HepG2 (cell line): ENCODE data around the gene PRKN. TPM values are rescaled to one million over a fixed set of nuclear protein-coding genes. Genes with fewer than 3 reads are reported as not detected.

Experiments
- ATAC-seq: fragments of 200-7000 bp; cut with Tn5 transposase; 3 replicates; pipeline ENCODE4 v1.9.1; 2020; ENCODE audit warnings: mild to moderate bottlenecking, moderate library complexity
- BruUV-seq: library from RNA; stranded (reverse); fragments of 400-500 nt; replicated peaks from 2 replicates; lab custom pipeline; 2021; lab: Mats Ljungman, UMichigan
- CTCF ChIA-PET: fragments of 300-600 bp; formaldehyde crosslinking; extraction: SDS; loops from one replicate; lab custom pipeline; 2021; ENCODE audit warnings: low total read pairs, inconsistent platforms, low intra/inter-chr PET ratio; lab: Yijun Ruan, JAX
- POLR2A ChIA-PET: fragments of 350-600 bp; sonication (Branson Sonifier 250); formaldehyde crosslinking; loops from one replicate; lab custom pipeline; 2020; ENCODE audit warnings: antibody characterized with exemption, inconsistent platforms; lab: Yijun Ruan, JAX
- DNase-seq: peaks from one replicate; pipeline ENCODE4 v3.0.0-alpha.2; 2015; ENCODE audit warnings: low spot score
- FAIRE-seq: peaks from 3 replicates; lab custom pipeline; 2011; peaks lifted over from hg19 to GRCh38; lab: Jason Lieb, UNC
- H2AFZ ChIP-seq: one replicate; pipeline ENCODE4 v1.6.1; 2011; ENCODE audit warnings: low read length, inconsistent platforms
- H3K27ac ChIP-seq: fragments of 300-600 bp; 3 replicates; pipeline ENCODE4 v1.8.0; 2011; ENCODE audit warnings: mixed run types, mild to moderate bottlenecking, mixed read lengths, low read length, inconsistent platforms; ENCODE audit not compliant: insufficient read depth; ENCODE audit errors: extremely low read length
- H3K27me3 ChIP-seq, 2 experiments: fragments of 200-600 bp in 1 of 2; 2 replicates in 1 of 2; 3 replicates in 1 of 2; pipeline versions ENCODE4 v1.6.0 to v1.8.0; 2011; ENCODE audit warnings: low read length in 2 of 2, mild to moderate bottlenecking in 2 of 2, moderate library complexity in 2 of 2, inconsistent platforms in 1 of 2; ENCODE audit not compliant: insufficient read depth in 2 of 2, control insufficient read depth in 1 of 2
- H3K36me3 ChIP-seq, 2 experiments: fragments of 200-600 bp in 1 of 2; replicated peaks in 1 of 2; 2 replicates in 1 of 2; 3 replicates in 1 of 2; pipeline versions ENCODE4 v1.5.1 to v1.8.0; 2011; ENCODE audit warnings: low read length in 2 of 2, inconsistent platforms in 1 of 2; ENCODE audit not compliant: insufficient read depth in 2 of 2, control insufficient read depth in 1 of 2
- H3K4me1 ChIP-seq: 2 replicates; pipeline ENCODE4 v1.5.1; 2012; ENCODE audit warnings: low read length, inconsistent platforms; ENCODE audit not compliant: insufficient read depth
- H3K4me2 ChIP-seq: 2 replicates; pipeline ENCODE4 v1.6.0; 2011; ENCODE audit warnings: low read depth, low read length, inconsistent platforms
- H3K4me3 ChIP-seq, 3 experiments: fragments of 200-600 bp in 1 of 3; sonication (generic), shearing (Covaris generic) in 1 of 3; replicated peaks in 1 of 3; 2 replicates each; pipeline ENCODE4 v1.5.1; 2011 to 2016; ENCODE audit warnings: low read length in 3 of 3, inconsistent platforms in 2 of 3, low read depth in 2 of 3, mild to moderate bottlenecking in 2 of 3, control low read depth in 1 of 3, mixed read lengths in 1 of 3; ENCODE audit not compliant: insufficient read depth in 1 of 3
- H3K79me2 ChIP-seq: one replicate; pipeline ENCODE4 v1.6.1; 2011; ENCODE audit warnings: low read length, inconsistent platforms; ENCODE audit not compliant: insufficient read depth
- H3K9ac ChIP-seq: 2 replicates; pipeline ENCODE4 v1.6.0; 2011; ENCODE audit warnings: mild to moderate bottlenecking, low read depth, low read length, inconsistent platforms; ENCODE audit not compliant: insufficient read depth
- H3K9me3 ChIP-seq: 2 replicates; pipeline ENCODE4 v1.5.1; 2012; ENCODE audit warnings: mild to moderate bottlenecking, low read length
- H4K20me1 ChIP-seq: 2 replicates; pipeline ENCODE4 v1.6.0; 2011; ENCODE audit warnings: inconsistent platforms, mild to moderate bottlenecking, low read length, moderate library complexity; ENCODE audit not compliant: insufficient read depth
- ATF7 ChIP-seq, 2 experiments: fragments of 450-650 bp in 1 of 2; sonication (generic) in 1 of 2; formaldehyde crosslinking in 1 of 2; IDR thresholded peaks; 2 replicates each; pipeline versions ENCODE4 v1.4.0 to v1.6.1; 2016 to 2020; ENCODE audit warnings: antibody characterized with exemption in 1 of 2, mild to moderate bottlenecking in 1 of 2, missing genetic modification reagents in 1 of 2
- CREB1 ChIP-seq, 2 experiments: fragments of 450-650 bp in 1 of 2; IDR thresholded peaks; 2 replicates each; pipeline ENCODE4 v1.6.1; 2016 to 2017; ENCODE audit warnings: control low read depth in 1 of 2, mild to moderate bottlenecking in 1 of 2, missing compliant biosample characterization in 1 of 2, missing genetic modification characterization in 1 of 2
- ESRRA ChIP-seq: sonication (generic); formaldehyde crosslinking; IDR thresholded peaks from 2 replicates; pipeline ENCODE4 v1.5.1; 2020; ENCODE audit warnings: mild to moderate bottlenecking, low read depth, missing genetic modification reagents
- SALL1 ChIP-seq: sonication (generic); formaldehyde crosslinking; IDR thresholded peaks from 2 replicates; pipeline ENCODE4 v1.8.0; 2022; ENCODE audit warnings: mild to moderate bottlenecking, missing genetic modification reagents
- SALL2 ChIP-seq: sonication (generic); formaldehyde crosslinking; IDR thresholded peaks from 2 replicates; pipeline ENCODE4 v1.8.1; 2023; ENCODE audit warnings: mild to moderate bottlenecking, missing genetic modification reagents, inconsistent platforms
- SAP130 ChIP-seq: IDR thresholded peaks from 2 replicates; pipeline ENCODE4 v1.6.1; 2016; ENCODE audit warnings: low read depth
- ZNF263 ChIP-seq: sonication (generic); formaldehyde crosslinking; IDR thresholded peaks from 2 replicates; pipeline ENCODE4 v1.4.0; 2020; ENCODE audit warnings: missing genetic modification reagents
- ZNF563 ChIP-seq: sonication (generic); formaldehyde crosslinking; IDR thresholded peaks from 2 replicates; pipeline ENCODE4 v1.8.0; 2022; ENCODE audit warnings: mild to moderate bottlenecking, moderate library complexity, missing genetic modification reagents
- ZNF790 ChIP-seq: sonication (generic); formaldehyde crosslinking; IDR thresholded peaks from 2 replicates; pipeline ENCODE4 v1.8.0; 2022; ENCODE audit warnings: missing genetic modification reagents, mild to moderate bottlenecking, borderline replicate concordance
- WGBS: methylation state at CpG from one replicate; pipeline ENCODE4 v1.1.6; 2017; ENCODE audit warnings: low lambda C conversion rate; 5-methylcytosine and 5-hydroxymethylcytosine counted together
- in situ Hi-C: cut with HindIII; loops from 2 replicates; pipeline ENCODE4 v1.10.0; 2017; ENCODE audit warnings: low pct_unique_long_range_greater_than_20kb; ENCODE audit not compliant: extremely low pct_ligation_motif_present
- intact Hi-C: fragments of 100-400 bp; cut with micrococcal nuclease; formaldehyde crosslinking; loops from one replicate; pipeline ENCODE4 v1.10.0; 2022; ENCODE audit not compliant: unreplicated experiment
- polyA plus RNA-seq, 8 experiments: library from polyadenylated mRNA; depleted of rRNA in 3 of 8; stranded (reverse) in 7 of 8; unstranded in 1 of 8; fragments of >200 nt; fragmentation: Illumina TruSeq in 4 of 8; extraction: Trizol in 4 of 8; gene quantifications; 2 replicates each; pipeline versions ENCODE4 v1.2.1 to v1.2.3, GENCODE V29; 2011 to 2016; ENCODE audit warnings: low read depth in 4 of 8, missing spikeins in 1 of 8, mixed read lengths in 1 of 8; ENCODE audit not compliant: insufficient read depth in 1 of 8
- total RNA-seq, 5 experiments: library from RNA; depleted of rRNA; stranded (reverse); fragments of >200 nt; fragmentation: Illumina TruSeq; extraction: Trizol; gene quantifications; 2 replicates each; pipeline ENCODE4 v1.2.3, GENCODE V29; 2016; ENCODE audit warnings: low read depth in 1 of 5
- TF ChIP-seq, protein P1 (sequence below): sonication (generic); formaldehyde crosslinking; IDR thresholded peaks from 2 replicates; pipeline ENCODE4 v1.8.0; 2022; ENCODE audit warnings: missing genetic modification reagents, mild to moderate bottlenecking, moderate library complexity, borderline replicate concordance
- TF ChIP-seq, protein P2 (sequence below): sonication (generic); formaldehyde crosslinking; IDR thresholded peaks from 2 replicates; pipeline ENCODE4 v1.4.0; 2020; ENCODE audit warnings: missing genetic modification reagents
- TF ChIP-seq, protein P3 (sequence below): sonication (generic); formaldehyde crosslinking; IDR thresholded peaks from 2 replicates; pipeline ENCODE4 v1.4.0; 2020; ENCODE audit warnings: missing genetic modification reagents
- TF ChIP-seq, protein P4 (sequence below): sonication (generic); formaldehyde crosslinking; IDR thresholded peaks from 2 replicates; pipeline ENCODE4 v1.5.0; 2020; ENCODE audit warnings: missing genetic modification reagents

The PRKN gene
- total and polyA plus RNA-seq, 2 of the 13 experiments (the other 11 are each of a cell fraction or from before 2014, with no cell fraction given): 0.31 to 0.44 TPM

DNA sequence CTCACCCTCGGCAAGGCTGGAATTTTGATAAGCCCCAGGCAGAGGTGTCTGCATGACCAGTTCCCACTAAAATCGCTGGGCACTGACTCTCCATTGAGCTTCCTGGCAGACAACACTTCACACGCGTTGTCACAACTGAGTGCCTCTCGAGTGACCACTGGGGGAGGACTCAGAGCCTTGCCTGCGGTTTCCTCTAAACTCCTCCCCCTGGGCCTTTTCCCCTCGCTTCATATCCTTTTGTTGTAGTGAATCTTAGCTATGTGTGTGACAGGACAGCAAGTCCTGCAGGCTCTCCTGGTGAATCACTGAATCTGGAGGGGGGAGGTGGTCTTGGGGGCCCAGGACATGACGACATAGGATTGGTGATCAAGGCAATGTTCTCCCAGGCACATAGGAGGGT, 670.8 kb downstream of the PRKN start:
- Histone ChIP-seq H4K20me1 (no peaks in the 10 kb centered on the region), H3K4me2 (peak overlapping the region; percentile 70), H2AFZ (peak overlapping the region; percentile 44), H3K27ac (no peak overlapping the region), H3K36me3 (no peaks in the 10 kb centered on the region), H3K4me3 (peak overlapping the region in 1 of 3 experiments; percentile 43; a peak in 3 of 6 replicates), H3K9me3 (no peaks in the 10 kb centered on the region), H3K4me1 (peaks cover 34% of the 10 kb centered on the region), H3K27me3 (no peaks in the 10 kb centered on the region; a peak in 1 of 5 replicates), H3K9ac (peak overlapping the region; percentile 30; the same call in 1 of the 2 replicates), H3K79me2 (no peaks in the 10 kb centered on the region)
- peak; percentile 51 for DNase-seq
- 17% methylated on average over 8 of the region's 8 CpGs for WGBS
- CTCF ChIA-PET: no interaction called here
- TF ChIP-seq, protein P1, sequence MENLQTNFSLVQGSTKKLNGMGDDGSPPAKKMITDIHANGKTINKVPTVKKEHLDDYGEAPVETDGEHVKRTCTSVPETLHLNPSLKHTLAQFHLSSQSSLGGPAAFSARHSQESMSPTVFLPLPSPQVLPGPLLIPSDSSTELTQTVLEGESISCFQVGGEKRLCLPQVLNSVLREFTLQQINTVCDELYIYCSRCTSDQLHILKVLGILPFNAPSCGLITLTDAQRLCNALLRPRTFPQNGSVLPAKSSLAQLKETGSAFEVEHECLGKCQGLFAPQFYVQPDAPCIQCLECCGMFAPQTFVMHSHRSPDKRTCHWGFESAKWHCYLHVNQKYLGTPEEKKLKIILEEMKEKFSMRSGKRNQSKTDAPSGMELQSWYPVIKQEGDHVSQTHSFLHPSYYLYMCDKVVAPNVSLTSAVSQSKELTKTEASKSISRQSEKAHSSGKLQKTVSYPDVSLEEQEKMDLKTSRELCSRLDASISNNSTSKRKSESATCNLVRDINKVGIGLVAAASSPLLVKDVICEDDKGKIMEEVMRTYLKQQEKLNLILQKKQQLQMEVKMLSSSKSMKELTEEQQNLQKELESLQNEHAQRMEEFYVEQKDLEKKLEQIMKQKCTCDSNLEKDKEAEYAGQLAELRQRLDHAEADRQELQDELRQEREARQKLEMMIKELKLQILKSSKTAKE (CRISPR knock-in tag): no peak
- TF ChIP-seq ATF7 (IDR thresholded peaks at IDR 0.05) (0 out of 2 replicates have a peak, but pooled peaks have one; percentile 15), ATF7 (CRISPR knock-in tag; IDR thresholded peaks at IDR 0.05) (no peak), ESRRA (no peak), SALL2 (CRISPR knock-in tag) (no peak), SAP130 (CRISPR knock-in tag) (0 out of 2 replicates have a peak, but pooled peaks have one; percentile 10), SALL1 (CRISPR knock-in tag) (peak; percentile 12; the same call in 1 of the 2 replicates), ZNF263 (CRISPR knock-in tag) (peak; percentile 89), CREB1 (IDR thresholded peaks at IDR 0.05) (peak; percentile 65), CREB1 (CRISPR knock-in tag; IDR thresholded peaks at IDR 0.05) (no peak), ZNF563 (CRISPR knock-in tag) (0 out of 2 replicates have a peak, but pooled peaks have one; percentile 29), ZNF790 (CRISPR knock-in tag) (no peak)
- TF ChIP-seq, protein P2, sequence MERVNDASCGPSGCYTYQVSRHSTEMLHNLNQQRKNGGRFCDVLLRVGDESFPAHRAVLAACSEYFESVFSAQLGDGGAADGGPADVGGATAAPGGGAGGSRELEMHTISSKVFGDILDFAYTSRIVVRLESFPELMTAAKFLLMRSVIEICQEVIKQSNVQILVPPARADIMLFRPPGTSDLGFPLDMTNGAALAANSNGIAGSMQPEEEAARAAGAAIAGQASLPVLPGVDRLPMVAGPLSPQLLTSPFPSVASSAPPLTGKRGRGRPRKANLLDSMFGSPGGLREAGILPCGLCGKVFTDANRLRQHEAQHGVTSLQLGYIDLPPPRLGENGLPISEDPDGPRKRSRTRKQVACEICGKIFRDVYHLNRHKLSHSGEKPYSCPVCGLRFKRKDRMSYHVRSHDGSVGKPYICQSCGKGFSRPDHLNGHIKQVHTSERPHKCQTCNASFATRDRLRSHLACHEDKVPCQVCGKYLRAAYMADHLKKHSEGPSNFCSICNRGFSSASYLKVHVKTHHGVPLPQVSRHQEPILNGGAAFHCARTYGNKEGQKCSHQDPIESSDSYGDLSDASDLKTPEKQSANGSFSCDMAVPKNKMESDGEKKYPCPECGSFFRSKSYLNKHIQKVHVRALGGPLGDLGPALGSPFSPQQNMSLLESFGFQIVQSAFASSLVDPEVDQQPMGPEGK (CRISPR knock-in tag): no peak
- TF ChIP-seq, protein P3, sequence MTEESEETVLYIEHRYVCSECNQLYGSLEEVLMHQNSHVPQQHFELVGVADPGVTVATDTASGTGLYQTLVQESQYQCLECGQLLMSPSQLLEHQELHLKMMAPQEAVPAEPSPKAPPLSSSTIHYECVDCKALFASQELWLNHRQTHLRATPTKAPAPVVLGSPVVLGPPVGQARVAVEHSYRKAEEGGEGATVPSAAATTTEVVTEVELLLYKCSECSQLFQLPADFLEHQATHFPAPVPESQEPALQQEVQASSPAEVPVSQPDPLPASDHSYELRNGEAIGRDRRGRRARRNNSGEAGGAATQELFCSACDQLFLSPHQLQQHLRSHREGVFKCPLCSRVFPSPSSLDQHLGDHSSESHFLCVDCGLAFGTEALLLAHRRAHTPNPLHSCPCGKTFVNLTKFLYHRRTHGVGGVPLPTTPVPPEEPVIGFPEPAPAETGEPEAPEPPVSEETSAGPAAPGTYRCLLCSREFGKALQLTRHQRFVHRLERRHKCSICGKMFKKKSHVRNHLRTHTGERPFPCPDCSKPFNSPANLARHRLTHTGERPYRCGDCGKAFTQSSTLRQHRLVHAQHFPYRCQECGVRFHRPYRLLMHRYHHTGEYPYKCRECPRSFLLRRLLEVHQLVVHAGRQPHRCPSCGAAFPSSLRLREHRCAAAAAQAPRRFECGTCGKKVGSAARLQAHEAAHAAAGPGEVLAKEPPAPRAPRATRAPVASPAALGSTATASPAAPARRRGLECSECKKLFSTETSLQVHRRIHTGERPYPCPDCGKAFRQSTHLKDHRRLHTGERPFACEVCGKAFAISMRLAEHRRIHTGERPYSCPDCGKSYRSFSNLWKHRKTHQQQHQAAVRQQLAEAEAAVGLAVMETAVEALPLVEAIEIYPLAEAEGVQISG (CRISPR knock-in tag): 0 out of 2 replicates have a peak, but pooled peaks have one; percentile 17
- TF ChIP-seq, protein P4, sequence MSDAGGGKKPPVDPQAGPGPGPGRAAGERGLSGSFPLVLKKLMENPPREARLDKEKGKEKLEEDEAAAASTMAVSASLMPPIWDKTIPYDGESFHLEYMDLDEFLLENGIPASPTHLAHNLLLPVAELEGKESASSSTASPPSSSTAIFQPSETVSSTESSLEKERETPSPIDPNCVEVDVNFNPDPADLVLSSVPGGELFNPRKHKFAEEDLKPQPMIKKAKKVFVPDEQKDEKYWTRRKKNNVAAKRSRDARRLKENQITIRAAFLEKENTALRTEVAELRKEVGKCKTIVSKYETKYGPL: no peak
- peak; percentile 62 for ATAC-seq
- in situ Hi-C loops (no loop called here), intact Hi-C loops (loop anchor here (5.0 kb wide), 1 partner anchor 134 kb away; no protein-coding TSS in a partner anchor)
- peak; percentile 15 for FAIRE-seq
- BruUV-seq: no TSS peak
- POLR2A ChIA-PET: no interaction called here
